ENCODE measurements around the gene STXBP4. TPM values are rescaled to one million over a fixed set of nuclear protein-coding genes. Genes with fewer than 3 reads are reported as not detected.

The STXBP4 gene
- total RNA-seq, 1 donor from 2014 or later = 2.1 TPM

Other genes starting within 250 kb of the STXBP4 start
- 60.3 and 83.7 TPM in 2 replicates for gene TOM1L1, start 67.9 kb upstream of the STXBP4 start, total RNA-seq
- gene COX11, start 111 bp upstream of the STXBP4 start, total RNA-seq = 38.7 and 40.2 TPM in 2 replicates